Ishikawa (cell line): ENCODE results near the gene PRSS53.
A peak's percentile ranks its signal among the peaks of the same experiment; 100 is the strongest.

Experiments used
- CEBPB ChIP-seq: IDR thresholded peaks from 2 replicates; pipeline ENCODE4 v1.6.1; 2012
- CREB1 ChIP-seq: IDR thresholded peaks from 2 replicates; pipeline ENCODE4 v1.6.1; 2012; ENCODE audit warnings: low read depth
- EGR1 ChIP-seq: IDR thresholded peaks from 2 replicates; pipeline ENCODE4 v1.6.1; 2012
- EP300 ChIP-seq: IDR thresholded peaks from 2 replicates; pipeline ENCODE4 v1.6.1; 2012; ENCODE audit warnings: borderline replicate concordance
- FOXM1 ChIP-seq: IDR thresholded peaks from 2 replicates; pipeline ENCODE4 v1.6.1; 2012; ENCODE audit warnings: low read depth, borderline replicate concordance
- MAX ChIP-seq: IDR thresholded peaks from 2 replicates; pipeline ENCODE4 v1.6.1; 2012
- NFIC ChIP-seq: IDR thresholded peaks from 2 replicates; pipeline ENCODE4 v1.6.1; 2012
- RAD21 ChIP-seq: IDR thresholded peaks from 2 replicates; pipeline ENCODE4 v1.6.1; 2012; ENCODE audit warnings: low read depth
- REST ChIP-seq: IDR thresholded peaks from 2 replicates; pipeline ENCODE4 v1.6.1; 2012; ENCODE audit warnings: low read depth, mild to moderate bottlenecking
- TAF1 ChIP-seq: IDR thresholded peaks from 2 replicates; pipeline ENCODE4 v1.6.1; 2012; ENCODE audit warnings: low read depth, mild to moderate bottlenecking
- TCF12 ChIP-seq: IDR thresholded peaks from 2 replicates; pipeline ENCODE4 v1.6.1; 2012; ENCODE audit warnings: low read depth
- TEAD4 ChIP-seq: IDR thresholded peaks from 2 replicates; pipeline ENCODE4 v1.6.1; 2012
- USF1 ChIP-seq: IDR thresholded peaks from 2 replicates; pipeline ENCODE4 v1.6.1; 2012
- YY1 ChIP-seq: IDR thresholded peaks from 2 replicates; pipeline ENCODE4 v1.6.1; 2012; ENCODE audit warnings: low read depth
- ZBTB7A ChIP-seq: IDR thresholded peaks from 2 replicates; pipeline ENCODE4 v1.6.1; 2012; ENCODE audit warnings: low read depth

Gene PRSS53

GRCh38 chr16:31111881-31112466, 23.2 kb upstream of the PRSS53 start:
- TF ChIP-seq NFIC (no peak), EP300 (no peak), TCF12 (no peak), USF1 (no peak), YY1 (no peak), ZBTB7A (no peak), MAX (no peak), FOXM1 (no peak), TEAD4 (no peak)

- TF ChIP-seq TCF12, result no peak
- no peak for TF ChIP-seq EP300
- TF ChIP-seq MAX, result no peak
- no peak for TF ChIP-seq USF1
- no peak for TF ChIP-seq CREB1
- no peak for TF ChIP-seq TEAD4
- TF ChIP-seq FOXM1, result no peak
- no peak for TF ChIP-seq YY1
- no peak for TF ChIP-seq RAD21
- TF ChIP-seq ZBTB7A, result no peak
- no peak for TF ChIP-seq EGR1
- TF ChIP-seq NFIC, result no peak
- no peak for TF ChIP-seq TAF1
- TF ChIP-seq REST, result no peak
Observed at GRCh38 chr16:31110106-31111034, 21.6 kb upstream of the PRSS53 start.

- TF ChIP-seq USF1 (no peak), EP300 (no peak)
Observed at GRCh38 chr16:31109622-31110021, 20.9 kb upstream of the PRSS53 start.

- peak; percentile 11 for TF ChIP-seq ZBTB7A
- no peak for TF ChIP-seq TEAD4
Observed at GRCh38 chr16:31108794-31109558, 20.2 kb upstream of the PRSS53 start.

GRCh38 chr16:31108035-31108793, 19.5 kb upstream of the PRSS53 start, which contains the start of gene BCKDK:
TSS of gene BCKDK (plus strand) at chr16:31108386. CDS start at chr16:31109224, 838 bp downstream.
- TF ChIP-seq TCF12 (no peak), CEBPB (no peak), CREB1 (peak; percentile 86), MAX (peak; percentile 49), EP300 (no peak), YY1 (peak; percentile 68; the same call in 1 of the 2 replicates), TAF1 (peak; percentile 63), REST (no peak), EGR1 (peak; percentile 99), FOXM1 (no peak), USF1 (no peak), TEAD4 (no peak), RAD21 (no peak), ZBTB7A (peak; percentile 93), NFIC (0 out of 2 replicates have a peak, but pooled peaks have one; percentile 18)
